ENCODE measurements around the gene TNPO1.

Gene TNPO1

DNA sequence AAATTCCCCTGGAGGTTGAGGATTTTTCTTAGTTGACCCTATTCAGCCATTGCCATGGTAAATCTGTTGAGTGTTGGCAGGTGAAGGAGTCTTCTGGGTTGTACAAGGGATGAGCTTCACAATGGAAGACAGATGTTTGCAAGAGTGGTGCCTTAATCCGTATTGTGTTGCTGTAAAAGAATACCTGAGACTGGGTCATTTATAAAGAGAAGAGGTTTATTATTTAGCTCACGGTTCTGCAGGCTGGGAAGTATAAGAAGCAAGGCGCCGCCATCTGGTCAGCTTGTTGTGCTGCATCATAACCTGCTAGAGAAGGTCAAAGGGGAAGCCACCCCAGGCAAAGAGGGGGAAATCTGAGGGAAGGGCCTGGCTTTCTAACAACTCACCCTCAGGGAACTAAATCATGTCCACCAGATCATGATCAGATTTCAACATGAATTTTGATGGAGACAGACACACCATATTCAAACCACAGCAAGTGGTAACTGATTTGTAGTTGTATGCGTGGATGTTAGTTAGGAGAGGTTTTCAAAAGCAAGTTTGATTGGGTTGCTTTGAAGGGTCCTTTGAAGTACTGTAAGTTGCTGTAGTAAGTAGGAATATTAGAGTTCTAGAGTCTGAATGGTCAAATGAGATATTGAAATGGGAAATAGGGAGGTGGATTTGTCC is 2.5 kb downstream of the TNPO1 start:
- peak; percentile 24 for DNase-seq (ENCODE audit: low spot score)

DNA sequence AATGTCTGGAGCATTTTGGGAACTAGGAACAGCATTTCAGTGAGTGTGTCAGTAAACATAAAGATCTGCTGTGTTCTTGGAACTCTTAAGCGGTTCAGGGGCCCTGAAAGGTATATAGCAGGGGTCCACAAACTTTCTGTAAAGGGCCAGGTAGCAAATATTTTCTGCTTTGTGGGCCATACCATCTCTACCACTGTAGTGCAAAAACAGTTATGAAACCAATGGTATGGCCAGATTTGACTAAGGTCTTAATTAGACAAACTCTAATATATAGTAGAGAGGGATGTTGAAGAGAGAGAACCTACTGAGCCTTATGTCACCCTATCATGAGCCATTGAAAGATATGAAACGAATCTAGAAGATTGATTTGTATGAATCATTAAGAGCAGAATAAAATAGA is 5.3 kb downstream of the TNPO1 start:
- no peak for DNase-seq (ENCODE audit: low spot score)

DNA sequence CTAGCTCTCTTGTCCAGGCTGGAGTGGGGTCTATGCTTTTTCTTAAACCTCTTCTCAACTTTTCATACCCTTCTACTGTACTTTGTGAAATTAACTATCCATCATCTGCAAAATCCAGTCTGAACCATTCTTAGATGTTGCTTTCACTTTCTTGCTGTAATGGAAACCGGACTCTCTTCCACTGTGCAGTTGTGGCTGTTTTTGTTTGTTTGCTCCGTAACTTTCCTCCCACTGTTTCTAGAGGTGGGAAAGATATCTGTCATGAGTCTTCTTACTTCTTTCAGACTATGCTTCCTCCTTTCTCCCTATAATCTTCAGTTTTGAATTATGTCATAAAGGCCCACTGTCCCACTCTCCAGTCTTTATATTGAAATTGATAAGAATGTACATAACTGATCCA is 6.5 kb downstream of the TNPO1 start:
- DNase-seq (ENCODE audit: low spot score), result no peak

DNA sequence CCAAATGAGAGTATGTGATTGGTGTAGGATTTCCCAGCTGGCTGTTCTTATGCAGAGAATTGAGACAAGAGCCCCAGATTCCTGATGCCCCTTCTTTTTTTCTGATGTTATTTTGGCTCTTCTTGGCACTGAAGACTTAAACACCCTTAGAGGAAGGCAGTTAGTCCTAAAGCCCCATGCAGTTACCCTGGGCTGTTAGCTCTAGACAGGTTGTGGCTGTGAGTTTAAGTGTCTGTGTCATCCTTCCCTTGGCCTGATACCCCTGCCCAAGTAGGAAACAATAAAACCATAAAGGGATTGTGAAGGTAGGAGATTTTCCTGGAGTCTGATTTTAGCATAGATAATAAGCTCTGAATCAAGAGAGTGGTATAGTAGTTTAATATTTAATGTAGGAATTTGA is 13.2 kb downstream of the TNPO1 start:
- no peak for DNase-seq (ENCODE audit: low spot score)

DNA sequence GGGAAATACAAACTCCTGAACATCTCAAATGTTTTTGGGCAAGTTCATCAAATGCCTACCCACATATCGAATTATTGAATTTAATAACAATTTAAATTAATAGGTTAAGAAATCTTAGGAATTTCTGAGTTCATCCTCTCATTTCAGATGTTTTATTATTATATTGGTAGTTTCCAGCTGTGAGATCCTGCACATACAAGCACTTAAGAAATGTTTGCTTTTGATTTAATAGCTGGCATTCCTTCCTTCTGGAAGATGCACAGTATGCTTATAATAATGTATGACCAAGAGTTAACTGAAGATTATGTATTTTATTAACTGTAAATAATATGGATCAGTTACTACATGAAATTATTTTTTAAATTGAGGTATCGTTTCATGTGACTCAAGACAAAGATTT is 13.9 kb downstream of the TNPO1 start:
- no peak for DNase-seq (ENCODE audit: low spot score)

DNA sequence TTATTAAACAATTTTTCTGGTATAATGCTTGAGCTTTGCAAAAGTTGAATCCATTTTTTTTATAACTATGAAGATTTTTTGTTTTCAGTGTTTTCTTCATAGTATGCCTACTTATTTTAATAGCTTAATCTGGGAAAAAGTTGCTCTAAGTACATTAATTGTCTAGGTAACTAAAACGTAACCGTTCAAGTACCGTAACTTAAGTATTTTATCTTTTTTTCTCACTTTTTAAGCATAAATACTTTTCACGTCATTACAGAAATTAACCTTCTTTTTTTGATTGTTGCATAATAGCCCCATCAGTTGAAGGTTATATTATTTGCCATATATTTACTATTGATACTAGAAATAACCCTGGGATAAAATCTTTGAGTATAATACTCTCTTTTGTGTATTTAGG is 15.2 kb downstream of the TNPO1 start:
- DNase-seq (ENCODE audit: low spot score), result no peak

DNA sequence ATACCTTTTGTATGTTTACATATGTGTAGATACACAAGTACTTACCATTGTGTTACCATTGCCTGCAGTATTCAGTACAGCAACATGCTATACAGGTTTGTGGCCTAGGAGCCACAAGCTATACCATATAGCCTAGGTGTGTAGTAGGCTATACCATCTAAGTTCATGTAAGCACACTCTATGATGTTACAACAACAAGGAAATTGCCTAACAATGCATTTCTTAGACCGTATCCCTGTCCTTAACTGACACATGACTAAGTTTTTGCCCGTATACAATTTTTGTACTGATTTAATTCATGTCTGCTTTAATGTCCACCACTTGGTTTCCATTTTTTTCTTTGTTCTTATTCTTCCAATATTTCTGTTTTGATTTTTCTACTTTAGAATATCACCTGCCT is 18.5 kb downstream of the TNPO1 start:
- no peak for DNase-seq (ENCODE audit: low spot score)

DNA sequence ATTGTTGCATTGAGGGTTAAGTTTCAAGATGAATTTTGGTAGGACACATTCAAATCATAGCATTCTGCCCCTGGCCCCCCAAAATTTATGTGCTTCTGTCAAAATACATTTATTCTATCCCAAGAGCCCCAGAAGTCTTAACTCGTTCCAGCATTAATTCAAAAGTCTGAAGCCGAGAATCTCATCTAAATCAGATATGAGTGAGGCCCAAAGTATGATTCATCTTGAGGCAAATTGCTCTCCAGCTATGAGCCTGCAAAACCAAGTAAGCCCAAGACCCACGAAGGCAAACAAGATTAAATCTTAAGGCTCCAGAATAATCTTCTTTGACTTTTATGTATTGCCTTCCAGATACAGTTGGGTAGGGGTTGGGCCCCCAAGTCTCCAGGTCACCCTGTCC is 19.2 kb downstream of the TNPO1 start:
- DNase-seq (ENCODE audit: low spot score), result no peak

DNA sequence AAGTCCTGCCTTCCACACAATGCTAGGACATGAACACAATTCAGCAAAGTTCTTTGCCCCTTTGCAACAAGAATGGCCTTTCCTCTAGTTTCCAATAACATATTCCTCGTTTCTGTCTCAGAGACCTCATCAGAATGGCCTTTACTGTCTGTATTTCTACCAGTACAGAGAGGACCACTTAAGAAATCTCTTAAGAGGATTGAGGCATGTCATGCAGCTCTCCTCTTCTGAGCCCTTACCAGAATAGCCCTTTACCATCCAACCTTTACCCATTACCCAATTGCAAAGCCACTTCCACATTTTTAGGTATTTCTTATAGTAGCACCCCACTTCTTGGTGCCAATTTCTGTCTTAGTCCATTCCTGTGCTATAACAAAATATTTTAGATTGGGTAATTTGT is 20.3 kb downstream of the TNPO1 start:
- no peak for DNase-seq (ENCODE audit: low spot score)

DNA sequence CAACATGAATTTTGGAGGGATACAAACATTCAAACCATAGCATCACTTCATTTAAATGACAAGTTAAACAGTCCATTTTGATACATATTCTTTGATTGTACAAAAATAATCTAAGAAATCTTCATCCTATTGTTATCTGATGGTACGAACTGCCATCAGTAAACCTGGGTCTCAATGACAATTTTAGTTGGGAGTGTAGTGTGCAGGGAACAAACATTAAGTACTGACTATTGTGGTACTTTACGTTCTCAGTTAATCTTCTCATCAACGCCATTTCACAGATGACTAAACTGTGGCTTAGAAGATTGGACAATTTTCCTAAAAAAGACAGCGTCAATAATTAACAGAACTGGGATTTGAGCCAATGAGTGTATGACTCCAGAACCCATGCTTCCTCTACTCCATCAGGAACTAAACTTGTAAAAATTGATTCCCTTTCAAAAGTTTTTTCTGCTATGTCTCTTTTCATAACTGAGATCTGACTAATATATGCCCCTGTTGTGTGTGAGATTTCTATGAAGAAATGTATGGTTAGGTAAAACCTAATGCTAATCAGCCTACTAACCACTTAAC is 21.1 kb downstream of the TNPO1 start:
- DNase-seq (ENCODE audit: low spot score), result no peak

DNA sequence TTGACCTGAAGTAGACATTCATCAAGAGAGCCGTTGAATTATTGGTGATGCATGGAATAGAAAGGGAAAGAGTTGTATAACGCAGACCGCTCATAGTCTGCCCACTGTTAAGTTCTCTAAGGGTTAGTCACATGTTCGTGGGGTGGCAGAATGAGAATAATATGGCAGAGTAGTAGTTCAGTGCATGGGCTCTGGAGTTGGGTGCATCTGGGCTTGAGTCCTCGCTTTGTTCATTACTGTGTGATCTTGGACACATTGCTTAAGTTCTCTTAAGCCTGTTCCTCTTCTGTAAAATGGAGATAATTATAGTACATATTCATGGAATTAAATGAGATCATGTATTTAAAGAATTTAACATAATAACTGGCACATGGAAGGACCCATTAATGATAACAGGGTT is 23.6 kb downstream of the TNPO1 start:
- DNase-seq (ENCODE audit: low spot score), result no peak

DNA sequence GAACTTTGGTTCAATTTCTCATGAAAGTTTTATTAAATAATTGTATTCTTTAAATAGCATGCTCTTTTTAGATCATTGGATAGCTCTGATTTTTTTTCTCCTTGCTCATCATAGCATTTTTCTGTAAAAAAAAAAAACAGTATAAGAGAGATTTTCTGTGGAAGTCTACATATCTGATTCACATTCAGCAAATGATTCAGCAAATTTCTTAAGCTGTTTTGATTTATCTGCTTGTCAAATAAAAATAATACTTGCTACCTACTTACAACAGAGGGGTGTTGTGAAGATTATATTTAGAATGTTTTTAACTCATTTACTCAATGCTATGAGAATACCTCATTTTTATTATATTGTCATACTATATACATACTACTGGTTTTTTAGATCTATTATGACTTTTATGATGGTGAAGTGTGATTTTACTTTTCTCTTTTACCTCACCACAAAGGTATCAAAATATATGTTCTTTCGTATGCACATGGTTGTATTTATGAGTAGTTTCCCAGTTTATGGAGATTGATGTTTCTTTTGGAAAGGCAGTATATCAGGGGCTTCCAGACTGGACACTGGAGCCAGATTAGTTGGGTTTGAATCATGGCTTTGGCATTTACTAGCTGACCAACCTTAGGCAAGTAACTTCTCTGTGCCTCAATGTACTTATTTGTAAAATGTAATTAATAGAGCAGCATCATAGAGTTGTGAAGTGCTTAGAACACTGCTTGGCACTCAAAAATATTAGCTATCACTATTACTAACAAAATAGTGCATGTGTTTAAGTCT is 25.5 kb downstream of the TNPO1 start:
- no peak for DNase-seq (ENCODE audit: low spot score)

DNA sequence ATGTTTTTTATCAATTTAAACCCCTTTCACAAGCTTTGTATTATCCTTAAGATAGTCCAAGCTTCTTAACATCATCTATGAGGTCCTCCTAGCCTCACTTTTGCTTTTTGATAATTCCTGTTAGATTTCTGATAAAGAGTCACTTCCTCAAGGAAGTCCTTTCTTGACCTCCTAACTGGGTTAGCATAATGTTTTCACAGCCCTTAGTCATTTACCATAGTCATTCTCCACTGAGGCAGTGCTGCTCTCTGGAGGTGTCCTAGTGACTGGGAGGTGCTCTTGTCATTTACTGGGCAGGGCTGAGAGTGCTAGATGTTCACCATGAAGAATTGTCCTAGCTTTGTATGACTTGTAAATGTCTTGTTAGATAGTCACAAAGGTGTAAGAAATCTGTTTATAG is 26.4 kb downstream of the TNPO1 start:
- DNase-seq (ENCODE audit: low spot score), result peak; percentile 43

DNA sequence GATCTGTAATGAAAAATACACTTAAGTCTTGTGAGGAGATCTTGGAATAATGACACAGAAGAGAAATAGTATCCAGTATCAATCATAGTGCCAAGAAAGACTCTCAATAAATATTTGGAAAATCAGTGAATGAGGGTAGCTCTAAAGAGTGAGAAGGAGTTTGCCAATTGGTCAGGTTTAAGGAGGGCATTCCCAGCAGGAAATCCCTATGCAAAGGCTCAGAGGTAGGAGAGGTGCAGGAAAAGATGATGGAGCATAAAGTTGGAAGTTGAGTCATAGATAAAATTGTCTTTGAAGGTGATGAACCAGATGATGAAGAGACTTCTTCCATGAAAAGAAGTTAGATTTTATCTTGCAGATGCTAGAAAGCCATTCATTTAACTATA is 27.8 kb downstream of the TNPO1 start:
- DNase-seq (ENCODE audit: low spot score), result no peak

DNA sequence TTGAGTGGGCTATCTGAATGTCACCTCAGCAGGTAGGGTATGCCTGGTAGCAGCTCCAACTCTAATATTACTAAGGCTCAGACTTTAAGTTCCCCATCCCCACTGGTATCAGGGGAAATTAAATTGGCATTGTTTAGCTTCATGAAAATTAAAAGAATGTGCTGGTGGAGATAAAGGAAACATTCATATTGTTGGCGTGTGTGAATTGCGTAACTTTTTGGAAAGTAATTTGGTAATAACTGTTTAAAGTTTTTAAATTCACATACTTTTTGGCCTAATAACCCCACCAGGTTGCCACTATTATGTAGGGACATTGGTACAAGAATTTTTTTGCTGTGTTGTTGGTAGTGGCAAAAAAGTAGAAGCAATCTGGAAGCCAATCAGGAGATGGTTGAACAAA is 29.4 kb downstream of the TNPO1 start:
- DNase-seq (ENCODE audit: low spot score), result no peak

DNA sequence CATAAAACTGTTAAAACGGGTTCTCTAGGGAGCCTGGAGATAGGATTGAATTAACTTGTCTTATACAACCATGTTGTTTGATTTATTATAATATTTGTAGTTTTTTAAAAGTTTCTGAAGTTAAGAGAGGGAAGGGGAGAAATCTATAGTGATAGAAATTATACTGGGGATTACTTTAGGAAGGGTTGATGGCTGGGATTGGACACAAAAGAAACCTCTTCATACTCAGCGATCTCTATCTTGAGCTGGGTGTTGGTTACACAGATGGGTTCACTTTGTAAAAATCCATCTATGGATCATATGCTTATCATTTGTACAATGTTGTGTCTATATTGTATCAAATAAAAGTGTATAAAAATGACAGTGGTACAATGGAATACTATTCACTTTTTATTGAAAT is 30.0 kb downstream of the TNPO1 start:
- no peak for DNase-seq (ENCODE audit: low spot score)

DNA sequence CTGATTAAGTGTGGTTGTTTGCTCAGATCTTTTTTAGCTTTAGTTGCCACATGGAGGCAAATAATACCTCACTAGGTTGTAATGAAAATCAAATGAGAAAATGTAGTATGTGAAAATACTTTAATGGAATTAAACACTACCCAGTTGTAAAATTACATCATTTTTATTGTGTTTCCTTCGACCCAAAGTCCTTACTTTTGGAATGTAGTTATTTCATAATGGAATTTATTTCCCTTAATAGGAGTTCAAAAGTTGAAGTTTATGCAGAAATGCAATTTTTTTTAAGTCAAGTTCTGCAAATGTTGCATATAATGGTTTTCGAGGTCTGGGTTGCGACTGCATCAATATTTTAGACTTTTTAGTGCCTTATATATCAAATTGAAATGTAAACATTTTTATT is 31.0 kb downstream of the TNPO1 start:
- DNase-seq (ENCODE audit: low spot score), result no peak

DNA sequence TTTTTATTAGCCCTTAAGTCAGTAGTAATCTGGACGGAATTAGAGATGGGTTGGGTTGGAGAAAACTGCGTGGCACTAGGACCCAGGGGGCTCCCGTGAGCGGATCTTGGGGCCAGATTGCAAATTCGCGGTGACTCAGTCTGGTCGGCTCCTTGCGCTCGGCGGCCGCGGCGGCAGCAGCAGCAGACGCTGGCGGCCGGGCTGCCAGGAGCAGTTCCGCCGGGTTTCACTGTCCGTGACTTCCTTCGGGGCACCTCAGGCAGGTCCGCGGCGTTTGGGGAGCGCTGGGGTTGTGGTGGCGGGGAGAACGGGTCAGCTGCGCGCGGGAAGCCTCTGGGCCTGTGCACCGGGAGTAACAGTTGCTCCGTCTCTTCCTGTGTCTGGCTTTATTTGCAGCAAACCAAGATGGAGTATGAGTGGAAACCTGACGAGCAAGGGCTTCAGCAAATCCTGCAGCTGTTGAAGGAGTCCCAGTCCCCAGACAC is 31.6 kb downstream of the TNPO1 start:
- DNase-seq (ENCODE audit: low spot score), result peak; percentile 87

DNA sequence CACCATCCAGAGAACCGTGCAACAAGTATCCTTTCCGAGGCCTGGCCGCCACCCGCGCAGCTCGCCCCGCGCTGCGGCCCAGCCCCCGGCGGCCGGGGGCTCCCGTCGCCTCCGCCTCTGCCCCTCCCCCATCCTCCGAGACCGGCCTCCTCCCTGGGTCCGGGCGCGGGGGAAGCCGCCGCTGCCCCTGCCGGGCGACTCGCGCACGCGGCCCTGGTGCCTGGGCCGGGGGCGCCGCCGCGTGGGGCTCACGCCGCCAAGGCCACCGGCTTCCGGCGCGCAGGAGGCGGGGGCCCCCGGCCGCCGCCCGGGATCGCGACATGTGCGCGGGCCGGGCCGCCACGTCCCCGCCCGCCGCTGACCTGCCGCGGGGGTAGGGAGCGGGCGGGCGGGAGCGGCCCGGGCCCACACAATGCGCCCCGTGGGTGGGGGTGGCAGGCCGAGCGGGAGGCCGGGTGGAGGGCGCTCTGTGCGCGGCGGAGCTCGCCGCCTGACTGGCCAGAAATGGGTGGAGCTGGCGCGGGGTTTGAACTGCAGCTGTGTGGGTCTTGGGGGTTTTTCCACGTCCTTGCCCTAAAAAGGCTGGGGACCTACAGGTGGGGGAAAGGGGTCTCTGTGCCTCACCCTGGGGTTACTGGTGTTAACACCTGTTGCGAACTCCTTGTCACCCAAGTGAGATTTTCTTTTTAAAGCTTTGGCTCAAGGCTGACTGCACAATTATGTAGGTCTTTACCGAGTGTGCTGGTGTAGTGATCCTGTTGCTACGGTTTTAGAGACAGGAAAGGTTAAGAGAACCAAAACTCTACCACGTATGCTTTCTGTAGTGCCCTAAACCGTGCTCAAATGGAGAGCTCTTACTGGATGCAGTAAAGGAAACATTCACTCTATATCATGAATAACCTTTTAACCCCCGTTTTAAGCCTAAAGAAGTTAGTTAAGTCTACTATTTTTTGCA is 32.3 kb downstream of the TNPO1 start:
- peak; percentile 69 for DNase-seq (ENCODE audit: low spot score)

DNA sequence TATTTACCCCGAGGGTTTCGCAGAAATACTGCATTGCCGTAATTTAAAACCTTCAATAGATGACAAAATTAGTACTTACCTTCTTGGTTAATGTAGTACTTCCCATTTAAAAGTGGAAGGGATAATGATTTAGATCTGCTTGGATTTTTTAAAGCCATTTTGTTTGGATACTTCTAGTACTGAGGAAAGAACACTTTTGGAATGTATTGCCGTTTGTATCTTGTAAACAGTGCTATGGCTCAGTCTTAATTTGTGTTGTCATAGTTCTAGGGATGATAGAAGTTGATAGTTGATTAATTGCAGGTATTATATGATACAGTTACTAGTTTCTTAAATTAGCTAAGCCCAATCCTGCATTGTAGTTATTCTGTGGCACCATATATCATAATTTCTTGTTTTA is 33.1 kb downstream of the TNPO1 start:
- DNase-seq (ENCODE audit: low spot score), result no peak

DNA sequence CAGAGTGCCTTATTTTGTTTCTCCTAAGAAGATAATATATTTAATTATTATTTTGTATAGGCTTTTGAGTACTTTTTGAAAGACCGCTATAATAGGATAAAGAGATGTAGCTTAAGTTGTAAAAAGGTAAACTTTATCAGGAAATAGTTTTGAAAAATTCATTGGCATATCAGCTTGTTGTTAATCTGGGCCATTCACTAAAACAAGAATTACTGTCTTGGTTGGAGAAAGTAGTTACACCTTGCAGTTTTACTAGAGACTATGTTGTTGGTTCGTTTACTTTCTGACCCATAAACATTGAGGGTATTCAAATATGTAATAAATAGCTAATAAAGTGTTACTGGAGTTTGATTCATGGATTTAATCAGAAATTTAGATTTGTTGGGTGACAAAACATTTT is 33.7 kb downstream of the TNPO1 start:
- DNase-seq (ENCODE audit: low spot score), result no peak

DNA sequence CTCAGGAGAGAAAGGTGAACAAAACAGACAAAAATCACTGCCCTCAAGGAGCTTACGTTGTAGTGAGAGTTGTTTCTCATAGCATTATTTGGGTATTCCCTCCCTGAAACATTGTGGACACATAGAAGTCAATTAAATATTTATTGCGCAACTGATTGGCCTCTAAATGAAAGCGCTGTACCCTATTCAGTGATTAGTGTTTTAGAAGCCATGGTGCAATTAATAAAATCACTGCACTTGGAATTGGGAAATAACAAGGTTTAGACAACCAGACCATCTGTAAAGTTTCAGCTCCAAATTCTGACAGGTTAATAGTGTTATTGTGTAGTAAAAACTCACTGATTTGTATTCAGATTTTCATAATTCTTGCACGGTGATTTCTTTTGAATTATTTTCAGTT is 35.9 kb downstream of the TNPO1 start:
- no peak for DNase-seq (ENCODE audit: low spot score)

Measured in AG08396 (cell line).